ENCODE results near the gene TP63.

TP63 gene

DNA sequence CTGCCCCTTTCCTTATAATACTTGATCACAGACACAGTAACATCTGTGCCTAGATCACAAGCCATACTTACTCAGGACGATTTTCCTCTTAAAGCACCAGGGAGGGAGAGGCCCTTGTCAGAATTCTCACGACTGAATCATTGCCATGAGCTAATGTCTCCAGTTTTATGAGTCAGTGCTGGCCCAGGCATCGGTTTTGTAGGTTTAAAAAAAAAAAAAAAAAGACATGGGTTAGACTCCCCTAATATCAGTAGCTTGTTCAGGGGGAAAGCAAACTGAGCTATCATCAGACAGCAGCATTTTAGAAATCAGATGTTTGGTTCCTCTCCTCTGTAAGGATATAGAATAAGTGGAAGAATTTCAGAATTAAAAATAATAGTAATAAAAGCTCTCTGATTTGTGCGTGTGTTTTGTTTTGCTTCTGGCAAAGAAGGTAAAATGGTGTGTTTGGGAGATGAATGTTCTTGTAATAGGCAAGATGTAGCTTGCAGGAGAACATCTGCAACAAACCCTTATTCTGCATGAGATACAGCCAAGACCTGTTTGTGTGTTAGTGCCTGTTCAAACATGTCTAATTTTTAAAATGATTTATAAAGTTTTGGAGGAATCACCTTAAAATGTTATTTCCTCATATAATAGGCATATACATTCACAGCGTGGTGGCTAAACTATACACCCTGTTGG, 193.6 kb downstream of the TP63 start:
- DNase-seq = no peak

- DNase-seq = no peak
Measured at GRCh38 chr3:189826566-189826965, 195.4 kb downstream of the TP63 start.

DNA sequence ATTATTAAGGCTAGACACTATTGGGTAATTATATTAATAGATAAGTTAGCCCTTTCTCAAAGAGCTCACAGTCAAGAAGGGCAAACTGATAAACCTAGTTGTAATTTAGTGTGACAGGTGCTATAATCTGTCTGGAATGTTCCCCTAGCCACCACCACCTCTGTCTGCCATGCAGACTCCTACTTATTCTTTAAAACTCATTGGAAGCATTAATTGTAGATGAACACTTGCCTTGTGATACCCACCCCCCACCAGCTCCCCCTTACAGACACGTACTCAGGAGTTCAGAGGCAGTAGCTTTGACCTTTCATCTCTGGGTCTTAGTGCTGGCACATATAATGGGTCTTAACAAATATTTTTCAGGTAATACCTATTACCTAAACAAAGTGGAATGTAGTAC, 195.9 kb downstream of the TP63 start:
- DNase-seq = no peak

DNA sequence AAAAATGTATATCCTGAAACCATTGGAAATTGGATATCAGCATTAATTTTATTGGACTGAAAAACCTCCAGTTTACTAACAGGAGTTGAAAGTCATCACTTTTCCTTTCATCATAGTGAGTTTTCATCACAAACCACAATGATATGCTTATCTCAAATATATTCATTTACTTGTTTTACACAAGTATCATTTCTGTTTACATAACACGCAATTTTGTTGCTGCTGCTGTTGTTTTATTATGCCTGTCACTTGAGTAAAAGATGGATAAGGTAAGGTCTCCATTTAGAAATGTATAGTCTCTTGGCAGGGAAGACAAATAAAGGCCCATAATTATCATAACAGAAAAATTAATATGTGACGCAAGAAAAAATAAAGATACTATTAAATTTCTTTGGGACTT, 199.2 kb downstream of the TP63 start:
- no peak for DNase-seq

GRCh38 chr3:189833266-189833665, 202.1 kb downstream of the TP63 start:
- no peak for DNase-seq

GRCh38 chr3:189833996-189834395, 202.8 kb downstream of the TP63 start:
- no peak for DNase-seq

DNA sequence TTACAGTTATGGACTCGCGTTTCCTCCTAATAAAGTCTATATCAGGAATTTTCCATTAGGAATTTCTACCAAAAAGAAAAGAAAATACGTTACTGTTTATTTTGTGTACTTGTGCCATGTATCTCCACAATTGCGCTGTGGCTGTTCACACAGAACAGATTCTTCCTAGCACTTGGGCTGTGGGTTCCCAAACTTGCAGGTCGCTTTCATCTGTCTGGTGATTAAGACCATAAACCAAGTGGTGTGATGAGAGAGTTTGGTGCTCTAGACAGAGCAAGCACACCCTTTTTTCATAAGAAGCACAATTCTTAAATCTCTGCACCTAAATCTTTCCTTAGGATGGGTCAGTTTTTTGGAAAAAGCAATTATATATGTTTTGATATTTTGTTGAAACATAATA, 203.3 kb downstream of the TP63 start:
- no peak for DNase-seq

- DNase-seq = no peak
Measured at GRCh38 chr3:189836795-189837194, 205.6 kb downstream of the TP63 start.

DNA sequence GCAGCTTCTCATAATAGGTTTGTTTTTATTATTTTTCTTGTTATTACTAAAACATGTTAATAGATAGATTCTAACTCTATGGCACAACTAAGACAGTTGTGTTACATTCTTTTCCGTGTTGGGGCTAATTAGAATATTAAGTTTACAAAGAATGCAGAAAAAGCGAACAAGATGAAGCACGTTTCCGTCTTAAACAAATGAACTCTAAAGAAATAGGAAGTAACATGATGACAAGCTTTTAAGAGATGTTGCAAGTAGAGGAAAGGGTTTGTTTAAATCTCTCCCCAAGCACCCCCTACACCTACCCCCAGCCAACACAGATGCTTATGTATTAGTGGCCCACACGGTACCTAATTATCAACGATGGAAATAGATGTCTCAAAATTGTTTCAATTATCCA, 207.1 kb downstream of the TP63 start:
- DNase-seq = no peak

- no peak for DNase-seq
Measured at GRCh38 chr3:189839576-189839975, 208.4 kb downstream of the TP63 start.

GRCh38 chr3:189841473-189842205, 210.4 kb downstream of the TP63 start:
- DNase-seq = no peak

DNA sequence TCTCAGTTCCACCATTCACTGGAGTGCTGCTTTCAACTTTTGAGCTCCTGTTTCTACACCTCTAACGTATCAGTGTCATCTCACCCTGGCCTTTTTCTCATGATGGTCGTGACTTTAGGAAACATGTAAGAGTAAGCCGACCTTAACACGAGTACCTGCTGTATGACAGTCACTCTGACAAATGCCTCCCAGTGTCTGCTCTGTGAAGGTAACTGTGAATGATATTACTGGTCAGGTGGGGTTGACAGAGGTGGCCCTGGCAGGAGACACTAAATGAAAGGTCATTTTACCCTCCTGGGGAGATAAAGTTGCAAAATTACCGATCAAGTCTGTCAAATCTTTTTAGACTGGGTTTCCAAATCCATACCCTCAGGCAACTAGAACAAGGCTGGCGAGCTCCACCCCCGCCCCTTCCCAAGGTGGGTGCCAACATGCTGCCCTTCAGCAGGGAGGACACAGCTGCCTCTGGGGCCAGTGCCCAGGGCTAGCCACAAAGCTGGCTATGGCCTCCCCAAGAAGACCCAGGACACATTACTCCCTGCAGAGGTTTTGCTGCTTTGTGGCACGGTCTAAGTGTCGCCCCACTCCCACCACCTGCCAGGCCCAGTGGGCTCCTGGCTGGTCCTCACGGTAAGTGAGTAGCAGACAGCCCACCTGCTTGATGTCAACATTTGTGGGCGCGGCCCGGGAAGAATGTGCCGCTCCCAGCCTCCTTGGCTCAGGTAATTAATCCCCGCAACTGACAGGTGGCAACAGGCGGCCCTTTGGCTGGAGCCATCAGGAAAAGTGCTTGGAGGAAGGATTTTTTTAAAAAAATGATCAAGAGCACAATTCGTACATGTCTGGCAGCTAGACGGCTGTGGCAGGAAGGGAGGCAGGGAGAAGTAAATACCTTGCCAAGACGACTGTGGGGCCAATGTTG, 211.8 kb downstream of the TP63 start:
- DNase-seq = no peak

- no peak for DNase-seq
Measured at GRCh38 chr3:189845069-189845468, 213.9 kb downstream of the TP63 start.

DNA sequence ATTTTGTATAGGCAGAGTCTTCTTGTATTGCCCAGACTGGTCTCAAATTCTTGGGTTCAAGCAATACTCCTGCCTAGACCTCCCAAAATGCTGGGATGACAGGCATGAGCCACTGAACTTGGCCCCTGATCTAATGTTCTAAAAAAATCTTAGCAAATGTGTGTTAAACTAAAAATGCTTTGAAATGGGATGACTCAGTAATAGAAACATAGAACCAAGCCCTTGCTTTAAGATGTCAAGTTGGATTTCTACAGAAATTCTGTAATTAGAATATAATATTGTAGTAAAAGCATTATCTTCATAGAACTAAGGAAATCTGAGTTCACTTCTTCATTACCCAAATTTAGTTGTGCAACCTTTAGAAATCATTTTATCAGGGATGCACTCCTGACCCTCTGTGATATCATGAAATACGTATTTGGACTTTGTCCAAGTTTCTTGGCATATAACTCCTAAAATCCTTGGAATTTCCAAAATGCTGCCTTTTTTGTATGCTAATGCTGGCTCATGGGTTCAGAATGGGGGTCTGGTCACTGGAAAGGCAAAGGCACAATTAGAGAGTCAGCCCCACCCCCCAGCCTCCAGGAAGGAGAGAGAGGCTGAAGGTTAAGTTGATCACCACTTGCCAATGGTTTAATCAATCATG, 217.3 kb downstream of the TP63 start:
- DNase-seq = no peak

DNA sequence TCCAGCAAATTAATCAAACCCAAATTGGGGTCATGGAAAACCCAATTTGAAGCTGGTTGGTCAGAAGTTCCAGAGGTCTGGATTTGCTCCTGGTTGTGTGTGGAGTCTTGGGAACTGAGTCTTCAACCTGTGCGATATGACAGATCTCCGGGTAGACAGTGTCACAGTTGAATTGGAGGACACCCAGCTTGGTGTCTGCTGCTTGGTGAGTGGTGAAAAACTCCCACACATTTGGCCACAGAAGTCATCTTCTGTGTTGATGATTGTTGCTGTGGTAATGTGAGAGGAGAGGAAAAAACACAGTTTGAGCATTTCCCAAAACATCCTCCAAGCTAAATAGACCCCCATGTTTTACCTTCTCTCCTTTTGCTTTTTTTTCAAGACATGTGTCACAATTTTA, 218.1 kb downstream of the TP63 start:
- no peak for DNase-seq

GRCh38 chr3:189851682-189852081, 220.5 kb downstream of the TP63 start:
- DNase-seq = no peak

GRCh38 chr3:189853906-189854305, 222.7 kb downstream of the TP63 start:
- DNase-seq = no peak

- no peak for DNase-seq
Measured at GRCh38 chr3:189860296-189860695, 229.1 kb downstream of the TP63 start.

GRCh38 chr3:189862385-189862998, 231.3 kb downstream of the TP63 start:
- DNase-seq = no peak

DNA sequence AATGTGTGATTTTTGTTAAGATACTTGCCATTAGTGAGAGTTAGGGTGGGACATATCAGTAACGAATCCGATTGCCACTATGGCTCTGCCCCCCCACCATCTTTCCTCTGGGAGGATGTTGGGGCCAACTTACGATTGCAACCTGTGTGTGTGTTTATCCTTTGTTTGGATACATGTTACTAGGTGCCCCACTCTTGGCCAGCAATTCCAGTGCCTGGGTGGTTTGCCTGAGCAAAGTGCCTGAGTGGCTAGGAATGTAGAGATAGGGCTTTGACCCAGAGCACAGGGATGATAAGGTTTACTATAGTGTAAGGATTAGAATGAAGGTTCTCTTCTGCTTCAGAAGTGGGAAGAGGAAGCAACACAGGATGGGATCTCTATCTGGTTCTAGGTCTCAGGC, 231.8 kb downstream of the TP63 start:
- DNase-seq = no peak

- no peak for DNase-seq
Measured at GRCh38 chr3:189868061-189868460, 236.9 kb downstream of the TP63 start.

- no peak for DNase-seq
Measured at GRCh38 chr3:189869165-189869564, 238.0 kb downstream of the TP63 start.

DNA sequence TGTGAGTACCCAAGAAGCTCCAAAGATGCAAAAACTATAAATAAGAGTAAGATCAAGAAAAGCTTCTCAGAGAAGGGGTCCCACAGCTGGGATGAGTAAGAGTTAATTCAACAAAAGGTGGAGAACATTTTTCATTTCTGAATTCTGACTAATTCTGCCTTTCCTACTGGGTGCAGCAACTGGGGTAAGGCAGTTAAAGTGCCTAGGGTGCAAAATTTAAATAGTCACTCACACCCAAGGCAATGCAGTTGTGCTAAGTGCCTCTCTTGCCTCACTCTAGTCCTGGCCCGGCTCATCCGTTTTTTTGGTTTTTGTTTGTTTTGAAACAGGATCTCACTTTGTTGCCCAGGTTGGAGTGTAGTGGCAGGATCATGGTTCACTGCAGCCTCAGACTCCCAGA, 240.2 kb downstream of the TP63 start:
- no peak for DNase-seq
